Pancreas (tissue), 10 donors: ENCODE measurements around the gene PDE4B. TPM values are rescaled to one million over a fixed set of nuclear protein-coding genes. Genes with fewer than 3 reads are reported as not detected.

ENCODE experiments used
- ATAC-seq, 4 donors: fragments of 200-7000 bp; cut with Tn5 transposase; one replicate each; pipeline versions ENCODE4 v1.8.0 to v1.9.1; 2020; ENCODE audit warnings: mild to moderate bottlenecking in 4 of 4, moderate library complexity in 4 of 4
- DNase-seq, 6 donors: peaks; one replicate each; pipeline ENCODE4 v3.0.0-alpha.2; 2020
- FAIRE-seq: peaks from 2 replicates; lab custom pipeline; 2012; peaks lifted over from hg19 to GRCh38; lab: Jason Lieb, UNC
- H3K27ac ChIP-seq, 4 donors: fragments of 200-600 bp; sonication (generic); 1 replicate in 3 of 4; 2 replicates in 1 of 4; pipeline versions ENCODE4 v1.5.0 to v1.8.0; 2020
- H3K27me3 ChIP-seq, 4 donors: fragments of 200-600 bp; one replicate each; pipeline ENCODE4 v1.8.0; 2021
- H3K36me3 ChIP-seq, 3 donors: fragments of 200-600 bp; sonication (generic) in 1 of 3; one replicate each; pipeline versions ENCODE4 v1.5.0 to v1.8.0; 2020 to 2021
- H3K4me1 ChIP-seq, 3 donors: fragments of 200-600 bp; one replicate each; pipeline ENCODE4 v1.8.0; 2021
- H3K4me3 ChIP-seq, 4 donors: fragments of 200-600 bp; sonication (generic) in 2 of 4; one replicate each; pipeline versions ENCODE4 v1.5.0 to v1.8.0; 2020 to 2021
- H3K9me3 ChIP-seq, 4 donors: fragments of 200-600 bp; one replicate each; pipeline ENCODE4 v1.8.0; 2021
- WGBS, 2 donors: extraction: QIAGEN DNeasy Blood & Tissue Kit; methylation state at CpG; one replicate each; pipeline ENCODE4 v1.1.7; 2013; 5-methylcytosine and 5-hydroxymethylcytosine counted together
- intact Hi-C, 3 donors: fragments of 100-400 bp; cut with DNase I; formaldehyde crosslinking; loops; one replicate each; pipeline versions ENCODE4 v1.11.1 to v1.14.2; 2022
- polyA plus RNA-seq, 2 donors: library from polyadenylated mRNA; stranded (reverse); fragments of 200-250 nt; gene quantifications; one replicate each; pipeline ENCODE4 v1.2.3, GENCODE V29; 2013
- total RNA-seq, 6 donors: library from RNA; stranded (reverse); fragmentation: NEBNext Ultra II Directional in 4 of 6; extraction: Animal tissue kit (Norgen Biotek cat#: 25700) in 4 of 6; gene quantifications; one replicate each; pipeline versions ENCODE4 v1.2.1 to v1.2.4, GENCODE V29; 2021 to 2023
- TF ChIP-seq, protein P1 (sequence below), 4 donors: fragments of 200-600 bp; sonication (generic) in 3 of 4; IDR thresholded peaks; one replicate each; pipeline versions ENCODE4 v1.5.0 to v1.8.0; 2021; ENCODE audit warnings: antibody characterized with exemption in 4 of 4
- donor health status: healthy with polysubstance abuse.
- donor health status: DM: no; HTN: no; CAD: no; lungs with moderate emphysema.
- donor health status: DM: no; HTN: no; CAD: no.
- donor health status: control.
- donor health status: control.
- donor health status: Bipolar disorder and iron deficiency.
- donor health status: DM: yes; HTN: yes; CAD: no.
- donor health status: DM: no; HTN: no; CAD: no.
- donor health status: DM: no; HTN: no; CAD: no.
- donor health status: DM: yes; HTN: yes; CAD: no.

Gene PDE4B
- total and polyA plus RNA-seq, 8 donors: 0.23 to 3.7 (median 0.92) TPM

DNA sequence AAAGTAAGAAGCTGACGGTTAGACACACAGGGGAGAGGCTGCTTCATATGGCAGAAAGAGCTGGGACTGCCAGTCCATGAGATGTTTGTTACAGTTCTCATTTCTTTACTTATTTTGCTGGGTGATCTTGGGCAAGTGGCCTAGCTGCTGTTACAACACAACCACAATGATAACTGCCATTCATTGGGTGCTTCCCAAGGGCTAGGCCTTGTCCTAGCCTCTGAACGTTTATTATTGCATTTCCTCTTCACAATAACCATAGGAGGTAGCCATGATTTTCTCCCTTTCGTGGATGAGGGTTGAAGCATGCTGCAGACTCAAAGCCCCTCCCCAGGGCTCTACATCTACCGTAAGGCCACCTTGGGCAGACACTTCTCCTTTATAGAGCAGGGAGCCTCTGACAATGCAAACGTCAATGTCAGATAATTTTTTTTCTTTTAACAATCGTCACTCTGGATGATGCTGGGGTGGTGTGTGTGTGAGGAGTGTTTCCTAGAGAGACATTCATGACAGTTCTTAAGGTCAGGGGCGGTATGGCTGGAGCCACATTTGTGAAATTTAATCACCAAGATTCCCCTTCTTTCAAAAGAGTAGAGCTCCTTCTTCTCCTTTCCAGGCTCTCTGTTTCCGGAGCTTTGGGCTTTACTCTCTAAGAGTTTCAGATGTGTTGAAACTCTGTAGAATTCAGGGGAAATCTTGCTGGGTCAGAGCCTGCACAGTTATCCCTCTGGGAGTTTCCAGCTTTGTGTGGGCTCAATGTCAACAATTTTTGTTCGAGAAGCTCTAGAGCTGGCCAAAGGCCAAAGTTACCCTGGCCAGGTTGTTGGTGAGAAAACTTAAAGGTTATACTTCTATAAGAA is 602.7 kb downstream of the PDE4B start:
- Histone ChIP-seq H3K4me1 (no peaks in the 10 kb centered on the region), H3K27me3 (no peaks in the 10 kb centered on the region), H3K9me3 (no peaks in the 10 kb centered on the region), H3K36me3 (no peaks in the 10 kb centered on the region), H3K4me3 (no peak overlapping the region), H3K27ac (peak overlapping the region in 1 of 4 donors; percentile 16)
- TF ChIP-seq, protein P1, sequence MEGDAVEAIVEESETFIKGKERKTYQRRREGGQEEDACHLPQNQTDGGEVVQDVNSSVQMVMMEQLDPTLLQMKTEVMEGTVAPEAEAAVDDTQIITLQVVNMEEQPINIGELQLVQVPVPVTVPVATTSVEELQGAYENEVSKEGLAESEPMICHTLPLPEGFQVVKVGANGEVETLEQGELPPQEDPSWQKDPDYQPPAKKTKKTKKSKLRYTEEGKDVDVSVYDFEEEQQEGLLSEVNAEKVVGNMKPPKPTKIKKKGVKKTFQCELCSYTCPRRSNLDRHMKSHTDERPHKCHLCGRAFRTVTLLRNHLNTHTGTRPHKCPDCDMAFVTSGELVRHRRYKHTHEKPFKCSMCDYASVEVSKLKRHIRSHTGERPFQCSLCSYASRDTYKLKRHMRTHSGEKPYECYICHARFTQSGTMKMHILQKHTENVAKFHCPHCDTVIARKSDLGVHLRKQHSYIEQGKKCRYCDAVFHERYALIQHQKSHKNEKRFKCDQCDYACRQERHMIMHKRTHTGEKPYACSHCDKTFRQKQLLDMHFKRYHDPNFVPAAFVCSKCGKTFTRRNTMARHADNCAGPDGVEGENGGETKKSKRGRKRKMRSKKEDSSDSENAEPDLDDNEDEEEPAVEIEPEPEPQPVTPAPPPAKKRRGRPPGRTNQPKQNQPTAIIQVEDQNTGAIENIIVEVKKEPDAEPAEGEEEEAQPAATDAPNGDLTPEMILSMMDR (IDR thresholded peaks at IDR 0.05): no peak
- intact Hi-C loops: no loop called here
- FAIRE-seq: no peak
- no peak for DNase-seq
- peak in 2 of 4 donors; percentile 74 to 77 for ATAC-seq
- 61 to 72% methylated on average over 9 of the region's 9 CpGs for WGBS, 2 donors

DNA sequence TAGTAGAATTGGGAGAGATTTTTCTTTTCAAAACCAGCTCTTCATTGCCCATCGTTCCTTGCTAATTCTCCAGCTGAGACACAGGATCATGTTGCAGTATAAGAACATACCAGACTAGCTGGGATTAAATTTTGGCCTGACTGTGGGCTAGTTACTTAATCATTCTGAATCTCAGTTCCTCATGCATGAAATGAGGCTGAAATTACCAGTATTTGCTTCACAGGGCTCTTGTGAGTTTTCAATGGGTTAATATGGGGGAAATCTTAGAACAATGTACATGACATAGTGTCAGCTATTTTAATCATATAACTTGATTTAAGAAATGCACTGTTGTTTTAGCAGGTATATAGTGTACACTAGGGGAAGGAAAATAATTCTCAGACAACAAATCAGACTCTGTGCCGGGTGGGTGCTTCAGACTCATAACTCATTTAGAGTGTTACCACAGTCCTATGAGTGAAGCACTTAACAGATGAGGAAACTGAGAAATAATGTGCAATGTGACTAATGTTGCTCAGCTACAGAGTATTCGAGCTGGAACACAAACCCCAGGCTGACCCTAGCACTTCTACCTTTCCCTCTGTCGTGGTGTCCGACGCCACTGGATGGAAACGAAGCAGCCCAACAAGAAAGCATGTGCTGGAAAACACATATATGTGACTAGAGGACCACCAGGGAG is 603.7 kb downstream of the PDE4B start:
- no peak for FAIRE-seq

DNA sequence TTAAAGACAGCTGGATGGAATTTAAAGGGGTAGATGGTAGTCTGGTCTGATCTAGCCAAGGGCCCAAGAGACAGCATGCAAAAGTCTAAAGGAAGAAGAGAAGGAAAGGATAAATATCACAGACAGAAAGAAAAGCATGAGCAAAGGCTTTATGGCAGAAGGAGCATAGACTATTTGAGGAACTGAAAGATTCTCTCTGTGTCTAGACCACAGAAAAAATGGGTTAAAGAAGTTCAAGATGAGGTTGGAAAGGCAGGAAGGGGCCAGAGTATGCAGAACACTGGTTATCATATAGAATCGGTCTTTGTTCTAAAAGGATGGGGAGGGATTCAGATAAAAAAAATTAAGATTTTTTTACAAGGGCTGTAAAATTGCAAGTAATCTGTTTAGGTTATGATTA is 604.5 kb downstream of the PDE4B start:
- H3K27me3 ChIP-seq: no peaks in the 10 kb centered on the region
- FAIRE-seq: no peak
- 88% methylated on average over 1 of the region's 1 CpG for WGBS, 2 donors
- no peak overlapping the region for H3K27ac ChIP-seq
- H3K4me3 ChIP-seq: no peak overlapping the region
- H3K9me3 ChIP-seq: no peaks in the 10 kb centered on the region
- no peaks in the 10 kb centered on the region for H3K4me1 ChIP-seq
- intact Hi-C loops: no loop called here
- TF ChIP-seq, protein P1 (IDR thresholded peaks at IDR 0.05): no peak
- peak in 1 of 4 donors; percentile 42 for ATAC-seq
- no peaks in the 10 kb centered on the region for H3K36me3 ChIP-seq
- DNase-seq: no peak

More for the DNA sequence above, 603.7 kb downstream of the PDE4B start:
- H3K4me1 ChIP-seq: no peaks in the 10 kb centered on the region
- H3K9me3 ChIP-seq: no peaks in the 10 kb centered on the region
- peak in 2 of 4 donors; percentile 36 to 56 for ATAC-seq
- H3K4me3 ChIP-seq: no peak overlapping the region
- 71 to 82% methylated on average over 7 of the region's 7 CpGs for WGBS, 2 donors
- TF ChIP-seq, protein P1 (IDR thresholded peaks at IDR 0.05): no peak
- peak overlapping the region in 1 of 4 donors; percentile 16 for H3K27ac ChIP-seq
- no peak for DNase-seq
- no peaks in the 10 kb centered on the region for H3K27me3 ChIP-seq
- no peaks in the 10 kb centered on the region for H3K36me3 ChIP-seq
- intact Hi-C loops: no loop called here

DNA sequence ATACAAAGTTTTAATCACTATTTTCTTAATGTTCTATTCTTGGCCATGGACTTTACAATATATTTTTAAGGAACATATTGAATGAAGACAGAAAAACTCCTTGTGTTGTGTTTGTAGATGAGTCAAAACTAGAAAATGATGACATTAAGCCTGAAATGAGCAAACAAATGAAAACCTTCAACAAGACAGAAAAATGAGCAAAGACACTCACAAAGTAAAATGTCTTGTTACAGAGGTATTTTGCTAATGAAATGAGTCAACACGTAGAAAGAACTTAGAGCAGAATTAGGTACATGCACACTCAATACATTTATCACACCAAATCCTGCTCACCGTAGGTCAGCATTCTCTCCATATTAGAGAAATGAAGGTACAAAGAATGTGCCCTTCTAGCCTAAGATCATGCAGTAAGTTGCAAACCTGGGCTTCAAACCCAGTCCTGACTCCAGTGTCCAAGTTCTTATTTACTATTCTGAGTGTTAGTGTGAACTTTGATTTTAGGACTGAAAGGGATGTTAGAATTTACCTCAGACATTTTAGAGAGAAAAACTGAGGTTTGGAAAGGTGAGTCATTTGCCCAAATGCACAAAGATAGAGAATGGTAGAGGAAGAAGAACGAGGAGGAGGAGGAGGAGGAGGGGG is 607.3 kb downstream of the PDE4B start:
- H3K9me3 ChIP-seq: no peaks in the 10 kb centered on the region
- no peaks in the 10 kb centered on the region for H3K27me3 ChIP-seq
- no peak overlapping the region for H3K4me3 ChIP-seq
- H3K4me1 ChIP-seq: no peaks in the 10 kb centered on the region
- no peaks in the 10 kb centered on the region for H3K36me3 ChIP-seq
- WGBS, 2 donors: 59 to 66% methylated on average over 2 to 3 of the region's 3 CpGs
- intact Hi-C loops: no loop called here
- H3K27ac ChIP-seq: no peak overlapping the region
- FAIRE-seq: no peak
- TF ChIP-seq, protein P1 (IDR thresholded peaks at IDR 0.05): no peak
- no peak for ATAC-seq
- DNase-seq: no peak
